Inflammatory macrophage treated with lipopolysaccharide for 1 hour (primary cell): ENCODE measurements around the gene UBIAD1.

Experiments used
- DNase-seq, 2 donors: peaks; one replicate each; pipeline ENCODE4 v3.0.0-alpha.2; 2020 to 2022

Gene UBIAD1, protein sequence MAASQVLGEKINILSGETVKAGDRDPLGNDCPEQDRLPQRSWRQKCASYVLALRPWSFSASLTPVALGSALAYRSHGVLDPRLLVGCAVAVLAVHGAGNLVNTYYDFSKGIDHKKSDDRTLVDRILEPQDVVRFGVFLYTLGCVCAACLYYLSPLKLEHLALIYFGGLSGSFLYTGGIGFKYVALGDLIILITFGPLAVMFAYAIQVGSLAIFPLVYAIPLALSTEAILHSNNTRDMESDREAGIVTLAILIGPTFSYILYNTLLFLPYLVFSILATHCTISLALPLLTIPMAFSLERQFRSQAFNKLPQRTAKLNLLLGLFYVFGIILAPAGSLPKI

DNA sequence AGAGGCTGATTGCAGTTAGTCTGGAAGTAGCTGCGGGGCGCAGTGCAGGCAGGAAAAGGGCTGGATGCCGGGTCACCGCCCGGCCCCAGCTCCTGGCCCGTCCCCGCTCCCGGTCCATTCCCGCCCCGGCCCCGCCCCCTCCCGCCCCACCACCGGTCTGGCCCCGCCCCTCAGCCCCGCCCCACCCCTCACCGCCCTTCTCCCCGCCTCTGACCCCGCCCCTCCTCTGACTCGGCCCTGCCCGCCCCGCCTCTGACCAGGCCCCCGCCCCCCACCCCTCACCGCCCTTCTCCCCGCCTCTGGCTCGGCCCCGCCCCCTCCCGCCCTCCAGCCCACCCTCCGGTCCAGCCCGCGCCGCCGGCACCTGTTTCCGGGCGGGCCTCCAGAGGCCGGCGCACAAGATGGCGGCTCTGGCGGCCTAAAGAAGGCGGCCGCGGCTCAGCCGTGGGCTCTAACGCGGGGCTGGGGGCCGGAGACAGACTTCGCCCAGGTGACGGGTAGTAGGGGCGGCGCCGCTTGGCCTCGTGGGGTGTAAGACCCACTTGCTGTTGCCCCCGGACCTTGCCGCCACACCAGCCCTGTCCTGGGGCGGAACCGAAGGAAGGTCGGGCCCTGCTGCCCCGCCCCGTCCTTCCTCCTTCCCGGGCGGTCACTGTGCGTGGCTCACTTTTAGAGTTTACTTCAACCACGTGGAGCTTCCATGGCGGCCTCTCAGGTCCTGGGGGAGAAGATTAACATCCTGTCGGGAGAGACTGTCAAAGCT, at the start of gene UBIAD1:
TSS of gene UBIAD1 (plus strand) at position 367 of the 763 bp plus-strand sequence. CDS start at position 701, 334 bp downstream.
- DNase-seq, result peak; percentile 76 to 82

DNA sequence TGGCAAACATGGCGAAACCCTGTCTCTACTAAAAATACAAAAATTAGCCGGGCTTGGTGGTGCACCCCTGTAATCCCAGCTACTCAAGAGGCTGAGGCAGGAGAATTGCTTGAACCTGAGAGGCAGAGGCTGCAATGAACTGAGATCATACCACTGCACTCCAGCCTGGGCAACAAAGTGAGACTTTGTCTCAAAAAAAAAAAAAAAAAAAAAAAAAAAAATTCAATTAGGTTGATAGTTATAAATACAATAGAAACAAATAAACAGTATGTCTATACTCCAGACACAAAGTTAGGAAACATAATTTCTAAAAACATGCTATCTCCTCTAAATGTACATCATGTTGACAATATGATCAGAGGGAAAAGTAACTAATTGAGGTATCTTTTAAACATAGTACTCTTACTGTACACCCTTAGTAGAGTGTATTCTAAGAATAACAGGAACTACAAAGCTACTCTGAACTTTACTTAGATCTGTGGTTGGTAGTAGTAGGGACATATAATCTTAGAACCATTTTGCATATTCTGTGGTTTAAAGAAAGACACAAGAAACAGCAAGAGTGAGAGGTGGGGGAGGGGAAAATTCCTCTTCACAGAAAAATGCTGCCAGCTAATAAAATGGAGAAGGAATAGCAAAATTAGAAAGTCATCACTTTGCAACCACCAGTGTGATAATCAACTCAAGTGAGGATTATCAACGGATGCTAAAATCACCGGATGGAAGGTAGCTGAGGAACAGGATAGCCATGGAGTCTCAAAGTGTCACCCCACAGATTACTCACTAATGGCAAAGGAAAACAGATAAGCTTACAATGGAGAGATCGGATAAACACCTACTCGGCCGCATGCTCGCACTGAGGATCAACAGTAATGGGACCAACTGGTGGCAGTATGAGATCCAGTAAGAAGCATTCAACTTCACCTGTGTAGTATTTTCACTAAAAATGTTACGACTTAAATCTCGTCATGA, 45.6 kb upstream of the UBIAD1 start:
- DNase-seq, result no peak

DNA sequence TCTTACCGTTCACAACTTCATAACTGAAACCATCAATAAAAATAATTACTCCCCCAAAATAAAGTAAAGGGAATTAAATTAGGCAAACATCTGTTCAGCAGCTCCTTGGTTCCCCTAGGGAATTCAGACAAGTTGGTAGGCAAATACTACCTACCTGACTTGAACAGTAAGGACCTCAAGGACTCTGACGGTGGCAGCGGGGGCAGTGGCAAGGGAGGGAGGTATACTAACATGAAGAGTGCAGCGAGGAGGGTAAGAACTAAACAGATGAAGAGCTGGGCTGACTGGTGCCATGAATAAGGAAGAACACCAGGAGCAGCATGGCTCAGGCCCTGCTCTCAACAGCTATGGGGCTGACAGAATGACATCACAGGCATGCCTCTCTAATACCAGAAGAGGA, 43.8 kb upstream of the UBIAD1 start:
- DNase-seq, result peak; percentile 4 to 11

DNA sequence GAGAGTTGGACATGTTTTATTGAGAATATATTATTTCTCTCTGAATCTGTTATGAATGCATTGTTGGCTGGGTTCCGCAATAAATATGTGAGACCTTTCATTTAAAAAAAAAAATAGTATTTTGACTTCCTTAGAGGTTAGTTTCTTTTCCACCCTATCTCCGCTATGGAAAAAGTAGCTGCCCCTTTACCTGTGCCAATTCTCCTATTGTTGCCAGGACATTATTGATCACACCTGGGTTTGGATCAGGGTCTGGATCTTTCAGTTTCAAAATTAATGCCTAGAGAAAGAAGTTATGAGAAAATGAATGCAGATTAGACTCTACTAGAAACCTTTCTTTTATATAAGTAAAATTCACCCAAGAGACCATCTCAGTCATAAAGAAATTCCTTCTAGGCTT, 39.8 kb upstream of the UBIAD1 start:
- no peak for DNase-seq

DNA sequence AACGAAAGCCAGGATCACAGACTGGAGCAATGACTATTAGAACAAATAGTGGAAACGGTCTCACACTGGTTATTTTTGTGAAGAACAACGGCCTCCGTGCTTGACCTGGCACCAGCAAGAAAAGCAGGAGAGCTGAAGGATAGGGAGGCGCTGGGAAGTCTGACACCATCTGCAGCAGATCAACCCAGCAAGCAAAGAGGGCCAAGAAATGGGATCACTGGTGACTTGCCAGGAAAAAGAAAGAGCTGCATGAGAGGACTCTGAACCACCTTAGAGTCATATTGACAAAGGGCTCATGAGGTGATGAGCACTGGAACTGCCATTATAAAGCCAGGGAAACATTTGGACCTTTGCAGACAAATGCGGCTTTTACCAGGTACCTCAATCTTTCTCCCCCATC, 35.6 kb upstream of the UBIAD1 start:
- DNase-seq, result no peak

- DNase-seq, result no peak
These were observed 34.7 kb upstream of the UBIAD1 start for GRCh38 chr1:11238311-11238710.

DNA sequence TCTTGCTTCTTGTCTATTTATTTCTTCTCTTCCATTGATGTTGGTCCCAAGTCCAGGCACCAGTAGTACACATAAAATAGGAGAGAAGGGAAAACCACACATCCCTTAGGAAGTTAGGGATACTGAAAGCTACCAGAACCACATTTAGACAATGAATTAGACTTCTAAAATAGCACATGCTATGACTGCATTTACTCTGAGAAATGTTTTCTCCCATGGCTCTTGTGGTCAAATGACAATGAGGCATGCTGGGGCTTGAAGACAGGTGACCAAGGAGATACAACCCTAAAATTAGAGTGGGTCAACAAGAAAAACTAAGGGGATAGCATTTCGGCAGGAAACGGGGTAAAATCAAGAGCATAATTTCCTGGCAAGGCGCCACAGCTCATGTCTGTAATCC, 27.8 kb upstream of the UBIAD1 start:
- no peak for DNase-seq

- no peak for DNase-seq
These were observed 26.9 kb upstream of the UBIAD1 start for GRCh38 chr1:11245904-11246719.

- DNase-seq, result no peak
These were observed 24.8 kb upstream of the UBIAD1 start for GRCh38 chr1:11248169-11248568.

- DNase-seq, result no peak
These were observed 20.5 kb upstream of the UBIAD1 start for GRCh38 chr1:11252538-11252937.

DNA sequence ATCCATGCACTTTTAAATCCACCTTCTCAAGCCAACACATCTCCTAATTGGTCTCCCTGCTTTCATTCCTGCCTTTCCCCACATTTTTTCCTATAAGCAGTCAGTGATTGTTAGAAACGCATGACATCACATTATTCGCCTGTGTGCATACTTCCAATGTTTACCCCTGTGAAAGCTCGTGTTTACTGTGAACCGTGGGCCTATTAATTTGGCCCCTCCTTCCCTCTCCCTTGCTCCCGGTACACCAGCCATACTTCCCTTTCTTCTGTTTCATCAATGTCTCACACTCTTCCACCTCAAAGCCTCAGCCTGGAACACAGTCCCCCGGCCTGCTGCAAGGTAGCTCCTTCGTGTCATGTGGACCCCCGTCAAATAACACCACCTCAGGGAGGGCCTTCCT, 19.8 kb upstream of the UBIAD1 start:
- no peak for DNase-seq

- DNase-seq, result no peak
These were observed 16.7 kb upstream of the UBIAD1 start for GRCh38 chr1:11256299-11256698.

DNA sequence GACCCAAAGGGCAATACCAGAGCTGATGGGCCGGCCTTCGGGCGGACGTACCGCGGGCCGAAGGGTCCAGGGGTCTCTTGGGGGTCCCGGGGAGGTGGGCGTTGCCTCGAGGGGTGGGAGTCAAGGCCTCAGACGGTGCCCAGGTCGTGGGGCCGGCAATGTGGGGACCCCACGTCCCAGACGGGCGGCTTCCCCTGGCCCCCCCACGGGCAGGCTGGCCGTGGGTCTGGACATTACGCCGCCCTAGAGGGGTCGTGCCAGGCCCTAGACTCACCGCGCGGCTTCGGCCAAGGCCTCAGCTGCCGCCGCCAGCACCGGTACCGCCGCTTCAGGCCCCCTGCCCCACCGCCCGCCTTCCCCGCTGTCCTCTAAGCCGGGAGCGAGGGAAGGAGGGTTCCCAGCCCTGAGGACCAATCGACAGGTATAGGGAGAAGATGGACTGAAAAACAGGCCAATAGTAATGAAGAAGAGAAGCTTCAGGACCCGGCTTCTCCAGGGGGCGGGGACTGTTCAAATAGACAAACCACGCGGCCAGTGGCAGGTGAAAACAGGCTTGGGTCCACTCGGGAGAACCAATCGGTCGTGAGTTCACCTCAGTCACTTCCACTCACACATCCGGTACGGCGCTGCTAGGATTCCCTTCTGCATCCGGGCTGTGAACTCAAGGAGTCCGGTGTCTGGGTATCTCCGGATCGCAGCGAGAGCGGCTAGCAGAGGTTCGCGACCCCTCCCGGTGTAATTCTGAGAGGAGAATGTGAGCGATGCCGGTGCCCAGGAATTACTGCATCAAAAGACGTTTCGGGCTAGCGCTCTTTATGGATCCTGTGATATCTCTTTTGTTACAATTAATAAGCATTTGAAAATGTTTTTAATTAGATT, 10.6 kb upstream of the UBIAD1 start, which contains the start of gene MTOR:
TSS of gene MTOR (minus strand) at position 381 of the 879 bp plus-strand sequence. CDS start 3,142 bp downstream, outside the sequence.
- peak; percentile 99 to 100 for DNase-seq

DNA sequence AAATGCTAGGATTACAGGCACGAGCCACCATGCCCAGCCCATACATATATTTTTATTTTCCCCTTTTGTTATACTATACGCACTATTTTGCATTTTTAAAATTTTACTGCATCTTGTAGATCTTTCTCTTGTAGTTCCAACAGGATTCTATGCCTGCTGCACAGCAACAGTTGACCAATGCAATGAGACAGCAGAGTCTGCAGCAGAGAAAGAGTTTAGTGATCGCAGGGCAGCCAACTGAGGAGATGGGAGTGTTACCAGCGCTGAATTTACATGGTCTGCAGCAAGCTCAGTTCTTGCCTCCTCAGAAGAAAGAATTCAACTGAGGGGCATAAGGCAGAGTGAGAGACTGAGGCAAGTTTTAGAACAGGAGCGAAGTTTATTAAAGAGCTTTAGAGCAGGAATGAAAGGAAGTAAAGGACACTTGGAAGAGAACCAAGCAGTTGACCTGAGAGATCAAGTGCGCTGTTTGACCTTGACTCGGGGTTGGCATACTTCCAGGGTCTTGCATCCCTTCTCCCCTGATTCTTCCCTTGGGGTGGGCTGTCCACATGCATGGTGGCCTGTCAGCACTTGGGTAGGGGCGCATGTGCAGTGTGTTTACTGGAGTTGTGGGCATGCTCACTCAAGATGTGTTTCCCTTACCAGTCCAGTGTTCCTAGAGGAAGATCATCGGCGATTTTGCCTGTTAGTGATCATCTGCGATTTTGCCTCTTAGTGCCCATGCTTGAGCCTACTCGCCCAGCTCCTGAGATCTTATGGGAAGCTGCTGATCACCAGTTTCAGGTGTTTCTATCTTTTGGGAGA, 6.5 kb upstream of the UBIAD1 start:
- DNase-seq, result no peak

DNA sequence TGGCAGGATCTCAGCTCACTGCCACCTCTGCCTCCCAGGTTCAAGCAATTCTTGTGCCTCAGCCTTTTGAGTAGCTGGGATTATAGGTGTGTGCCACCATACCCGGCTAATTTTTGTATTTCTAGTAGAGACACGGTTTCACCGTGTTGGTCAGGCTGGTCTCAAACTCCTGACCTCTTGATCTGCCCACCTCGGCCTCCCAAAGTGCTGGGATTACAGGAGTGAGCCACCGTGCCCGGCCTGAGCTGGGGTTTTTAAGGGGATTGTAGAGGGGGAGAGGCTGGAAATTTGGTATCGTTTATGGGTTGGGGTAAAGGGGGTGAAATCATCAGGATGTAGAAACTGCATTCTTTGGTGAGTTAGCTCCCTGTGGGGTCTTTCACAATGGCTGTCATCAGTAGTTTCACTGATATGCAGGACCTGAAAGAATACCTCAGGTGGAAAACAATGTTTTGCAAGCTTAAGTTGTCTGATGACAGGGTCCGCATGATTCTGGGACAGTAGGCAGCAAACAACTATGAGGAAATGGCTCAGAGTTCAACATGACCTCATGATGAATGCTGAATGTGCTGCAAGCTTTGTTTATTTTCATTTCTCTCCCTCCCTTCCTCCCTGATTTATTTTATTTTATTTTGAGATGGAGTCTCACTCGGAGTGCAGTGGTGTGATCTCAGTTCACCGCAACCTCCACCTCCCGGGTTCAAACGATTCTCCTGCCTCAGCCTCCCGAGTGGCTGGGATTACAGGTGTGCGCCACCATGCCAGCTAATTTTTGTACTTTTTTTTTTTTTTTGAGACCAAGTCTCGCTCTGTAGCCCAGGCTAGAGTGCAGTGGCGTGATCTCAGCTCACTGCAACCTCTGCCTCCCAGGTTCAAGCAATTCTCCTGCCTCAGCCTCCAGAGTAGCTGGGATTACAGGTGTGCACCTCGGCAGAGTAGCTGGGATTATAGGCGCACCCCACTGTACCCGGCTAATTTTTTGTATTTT, 5.4 kb upstream of the UBIAD1 start:
- DNase-seq, result peak in 1 of 2 donors; percentile 33

DNA sequence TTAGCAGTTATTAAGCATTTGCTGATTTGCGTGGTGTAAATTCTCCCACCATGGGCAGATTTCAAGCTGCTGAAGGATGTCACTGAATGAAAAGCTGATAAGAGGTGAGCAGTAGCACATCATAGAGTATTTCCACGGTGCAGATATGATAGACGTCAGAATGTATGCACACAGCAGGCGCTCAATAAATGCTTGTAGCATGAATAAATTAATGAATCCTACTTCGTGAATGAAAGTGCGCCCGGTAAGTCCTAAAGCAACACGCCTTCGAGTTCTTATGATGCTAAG, 510 bp upstream of the UBIAD1 start:
- DNase-seq, result no peak

GRCh38 chr1:11273595-11274234, 717 bp downstream of the UBIAD1 start:
- DNase-seq, result no peak

DNA sequence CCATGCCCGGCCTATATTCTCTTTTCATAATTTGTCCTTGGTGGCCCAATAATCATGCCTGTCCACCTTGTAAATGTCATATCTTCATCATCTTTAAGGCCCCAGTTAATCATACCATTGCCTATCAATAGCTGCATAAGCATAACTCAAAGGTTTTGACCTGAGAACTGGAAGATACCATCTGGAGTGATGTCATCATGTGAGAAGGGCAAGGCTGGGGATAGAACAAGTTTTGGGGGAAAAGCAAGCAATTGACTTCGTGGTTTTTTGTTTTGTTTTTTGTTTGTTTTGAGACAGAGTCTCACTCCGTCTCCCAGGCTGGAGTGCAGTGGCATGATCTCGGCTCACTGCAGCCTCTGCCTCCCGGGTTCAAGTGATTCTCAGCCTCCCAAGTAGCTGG, 6.2 kb downstream of the UBIAD1 start:
- no peak for DNase-seq

DNA sequence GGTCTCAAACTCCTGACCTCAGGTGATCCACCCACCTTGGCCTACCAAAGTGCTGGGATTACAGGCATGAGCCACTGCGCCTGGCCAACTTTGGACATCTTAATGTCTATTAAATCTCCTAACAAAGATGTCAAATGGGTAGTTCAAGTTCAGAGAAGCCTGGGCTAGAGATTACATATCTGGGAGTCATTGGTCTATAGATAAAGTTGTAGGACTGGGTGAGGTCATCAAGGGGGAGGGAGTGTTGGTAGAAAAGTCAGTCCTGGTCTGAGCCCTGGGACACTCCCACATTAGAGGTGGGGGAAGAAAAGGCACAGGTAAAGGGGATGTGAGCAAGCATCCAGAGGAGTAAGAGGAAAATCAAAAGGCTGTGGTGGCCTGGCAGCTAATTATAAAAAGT, 6.6 kb downstream of the UBIAD1 start:
- no peak for DNase-seq
